22Rv1 (cell line): ENCODE measurements around the gene PLA2G2D.

Experiments used
- ZFX ChIP-seq: fragments of 450-650 bp; IDR thresholded peaks from 2 replicates; pipeline ENCODE4 v1.6.1; 2017; ENCODE audit warnings: antibody characterized with exemption, borderline replicate concordance
- TF ChIP-seq, protein P1 (sequence below): fragments of 450-650 bp; IDR thresholded peaks from 2 replicates; pipeline ENCODE4 v1.5.1; 2017; ENCODE audit warnings: mild to moderate bottlenecking

DNA sequence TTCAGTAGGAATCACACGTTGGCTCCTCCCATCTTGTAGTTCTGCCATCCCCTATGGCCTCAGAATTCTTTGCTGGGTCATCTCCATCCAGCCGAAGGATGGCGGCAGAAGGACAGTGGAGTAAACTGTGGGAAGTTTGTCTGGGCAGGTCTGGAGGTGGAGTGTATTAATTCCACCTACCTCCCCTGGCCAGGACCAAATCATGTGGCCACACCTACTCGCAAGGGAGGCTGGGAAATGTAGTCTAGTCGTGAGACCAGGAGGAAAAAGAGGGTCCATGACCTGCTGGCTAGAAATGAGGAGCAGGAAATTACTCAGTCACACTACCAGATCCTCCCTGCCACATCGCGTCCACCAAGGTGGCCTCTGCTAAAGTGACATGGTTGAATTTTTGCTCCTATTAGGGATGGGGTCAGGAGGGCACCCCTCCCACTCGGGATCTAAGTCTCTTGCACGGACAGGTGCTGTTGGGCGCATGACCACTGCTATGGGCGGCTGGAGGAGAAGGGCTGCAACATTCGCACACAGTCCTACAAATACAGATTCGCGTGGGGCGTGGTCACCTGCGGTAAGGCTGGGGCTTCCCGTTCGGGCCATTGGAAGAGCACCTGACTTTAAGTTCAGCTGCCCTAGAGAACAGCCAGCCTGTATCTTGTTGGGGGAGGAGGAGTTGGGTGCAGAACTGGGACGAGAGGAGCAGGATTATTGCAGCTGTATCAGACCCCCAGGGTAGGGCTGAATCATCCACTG, 29.8 kb downstream of the PLA2G2D start:
- TF ChIP-seq, protein P1, sequence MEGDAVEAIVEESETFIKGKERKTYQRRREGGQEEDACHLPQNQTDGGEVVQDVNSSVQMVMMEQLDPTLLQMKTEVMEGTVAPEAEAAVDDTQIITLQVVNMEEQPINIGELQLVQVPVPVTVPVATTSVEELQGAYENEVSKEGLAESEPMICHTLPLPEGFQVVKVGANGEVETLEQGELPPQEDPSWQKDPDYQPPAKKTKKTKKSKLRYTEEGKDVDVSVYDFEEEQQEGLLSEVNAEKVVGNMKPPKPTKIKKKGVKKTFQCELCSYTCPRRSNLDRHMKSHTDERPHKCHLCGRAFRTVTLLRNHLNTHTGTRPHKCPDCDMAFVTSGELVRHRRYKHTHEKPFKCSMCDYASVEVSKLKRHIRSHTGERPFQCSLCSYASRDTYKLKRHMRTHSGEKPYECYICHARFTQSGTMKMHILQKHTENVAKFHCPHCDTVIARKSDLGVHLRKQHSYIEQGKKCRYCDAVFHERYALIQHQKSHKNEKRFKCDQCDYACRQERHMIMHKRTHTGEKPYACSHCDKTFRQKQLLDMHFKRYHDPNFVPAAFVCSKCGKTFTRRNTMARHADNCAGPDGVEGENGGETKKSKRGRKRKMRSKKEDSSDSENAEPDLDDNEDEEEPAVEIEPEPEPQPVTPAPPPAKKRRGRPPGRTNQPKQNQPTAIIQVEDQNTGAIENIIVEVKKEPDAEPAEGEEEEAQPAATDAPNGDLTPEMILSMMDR: no peak
- no peak for TF ChIP-seq ZFX
